Endothelial cell (in vitro differentiated cells): ENCODE data around the gene FN3K. TPM values are rescaled to one million over a fixed set of nuclear protein-coding genes. Genes with fewer than 3 reads are reported as not detected.

Source experiments
- DNase-seq: peaks from one replicate; pipeline ENCODE4 v3.0.0; 2021; ENCODE audit warnings: low spot score
- H3K27ac Mint-ChIP-seq: one replicate; pipeline ENCODE4 v1.8.0; 2021; ENCODE audit warnings: mixed read lengths, inconsistent platforms; ENCODE audit not compliant: unreplicated experiment
- H3K27me3 Mint-ChIP-seq: one replicate; pipeline ENCODE4 v1.8.0; 2021; ENCODE audit warnings: mild to moderate bottlenecking, moderate library complexity, mixed read lengths, inconsistent platforms; ENCODE audit not compliant: unreplicated experiment
- H3K36me3 Mint-ChIP-seq: one replicate; pipeline ENCODE4 v1.8.0; 2021; ENCODE audit warnings: mild to moderate bottlenecking, low read depth, mixed read lengths, inconsistent platforms; ENCODE audit not compliant: unreplicated experiment
- H3K4me1 Mint-ChIP-seq: one replicate; pipeline ENCODE4 v1.8.0; 2021; ENCODE audit warnings: mild to moderate bottlenecking, mixed read lengths, inconsistent platforms; ENCODE audit not compliant: unreplicated experiment
- H3K4me3 Mint-ChIP-seq: one replicate; pipeline ENCODE4 v1.8.0; 2021; ENCODE audit warnings: mild to moderate bottlenecking, mixed read lengths, inconsistent platforms; ENCODE audit not compliant: unreplicated experiment
- H3K9me3 Mint-ChIP-seq: one replicate; pipeline ENCODE4 v1.8.0; 2021; ENCODE audit warnings: mixed read lengths, inconsistent platforms; ENCODE audit not compliant: unreplicated experiment
- CTCF ChIP-seq: fragments of 200-600 bp; sonication (generic); IDR thresholded peaks from one replicate; pipeline ENCODE4 v1.5.0; 2021; ENCODE audit warnings: antibody characterized with exemption; ENCODE audit not compliant: unreplicated experiment
- total RNA-seq: library from RNA; stranded (reverse); fragmentation: NEBNext Ultra II Directional; extraction: Animal tissue kit (Norgen Biotek cat#: 25700); gene quantifications from one replicate; pipeline ENCODE4 v1.2.1, GENCODE V29; 2021; ENCODE audit not compliant: unreplicated experiment

The FN3K gene
- total RNA-seq, 1 donor from 2014 or later: 10.6 TPM

- H3K9me3 Mint-ChIP-seq: no peaks in the 10 kb centered on the region
- no peak for TF ChIP-seq CTCF
- H3K4me1 Mint-ChIP-seq: peaks cover 9% of the 10 kb centered on the region
- H3K4me3 Mint-ChIP-seq: no peak overlapping the region
- peaks cover 17% of the 10 kb centered on the region for H3K36me3 Mint-ChIP-seq
- H3K27me3 Mint-ChIP-seq: peaks cover 2% of the 10 kb centered on the region
- DNase-seq: no peak
- no peak overlapping the region for H3K27ac Mint-ChIP-seq
These were observed 51.9 kb downstream of the FN3K start for GRCh38 chr17:82787081-82787848.

GRCh38 chr17:82788206-82789001 lies 53.0 kb downstream of the FN3K start:
- Mint-ChIP-seq H3K9me3 (no peaks in the 10 kb centered on the region), H3K4me3 (no peak overlapping the region), H3K27ac (no peak overlapping the region), H3K4me1 (peaks cover under 1% of the 10 kb centered on the region), H3K36me3 (peaks cover 8% of the 10 kb centered on the region), H3K27me3 (peaks cover 2% of the 10 kb centered on the region)
- TF ChIP-seq CTCF: no peak
- DNase-seq: no peak

- peaks cover 2% of the 10 kb centered on the region for H3K27me3 Mint-ChIP-seq
- H3K9me3 Mint-ChIP-seq: no peaks in the 10 kb centered on the region
- TF ChIP-seq CTCF: no peak
- no peak overlapping the region for H3K27ac Mint-ChIP-seq
- H3K36me3 Mint-ChIP-seq: peaks cover 5% of the 10 kb centered on the region
- H3K4me3 Mint-ChIP-seq: no peak overlapping the region
- no peak for DNase-seq
- no peaks in the 10 kb centered on the region for H3K4me1 Mint-ChIP-seq
These were observed 53.7 kb downstream of the FN3K start for GRCh38 chr17:82789051-82789592.

DNA sequence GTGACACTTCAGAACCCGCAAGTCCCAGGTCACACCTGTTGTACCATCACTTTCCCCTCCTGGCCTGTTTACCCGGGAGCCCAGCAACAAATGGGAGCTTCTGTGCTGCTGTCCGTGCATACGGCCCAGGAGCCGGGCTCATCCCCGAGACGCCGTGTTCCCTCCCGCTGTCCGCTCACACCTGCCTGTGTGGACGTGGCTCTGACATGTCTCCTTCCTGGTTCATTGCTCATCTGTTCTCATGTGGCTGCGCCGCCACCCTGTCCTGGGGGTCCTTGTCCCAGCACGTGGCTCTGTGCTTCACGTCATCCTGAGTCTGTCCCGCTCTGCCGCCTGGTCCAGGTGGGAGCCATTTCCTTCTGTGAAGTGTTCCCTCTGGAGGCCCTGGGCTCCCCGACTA lies 54.4 kb downstream of the FN3K start:
- H3K27me3 Mint-ChIP-seq: peaks cover 2% of the 10 kb centered on the region
- no peak for TF ChIP-seq CTCF
- H3K27ac Mint-ChIP-seq: no peak overlapping the region
- no peaks in the 10 kb centered on the region for H3K9me3 Mint-ChIP-seq
- H3K36me3 Mint-ChIP-seq: peaks cover 5% of the 10 kb centered on the region
- no peaks in the 10 kb centered on the region for H3K4me1 Mint-ChIP-seq
- DNase-seq: no peak
- no peak overlapping the region for H3K4me3 Mint-ChIP-seq
